GM12878 (cell line): ENCODE data around the gene CS. TPM values are rescaled to one million over a fixed set of nuclear protein-coding genes. Genes with fewer than 3 reads are reported as not detected.

ENCODE experiments used
- ATAC-seq: fragments of 200-7000 bp; cut with Tn5 transposase; 3 replicates; pipeline ENCODE4 v1.9.1; 2020; ENCODE audit warnings: mild to moderate bottlenecking, moderate library complexity
- BruUV-seq: library from RNA; stranded (reverse); fragments of 400-500 nt; replicated peaks from 2 replicates; lab custom pipeline; 2021; lab: Mats Ljungman, UMichigan
- CTCF ChIA-PET: fragments of 300-600 bp; sonication (Branson Sonifier 250); formaldehyde crosslinking; extraction: SDS; loops from one replicate; lab custom pipeline; 2021; ENCODE audit warnings: inconsistent platforms; lab: Yijun Ruan, JAX
- POLR2A ChIA-PET: fragments of 350-600 bp; formaldehyde crosslinking; extraction: SDS; loops from one replicate; lab custom pipeline; 2021; ENCODE audit warnings: inconsistent platforms; lab: Charles Lee
- RAD21 ChIA-PET: fragments of 300-600 bp; sonication (Branson Sonifier 250); formaldehyde crosslinking; loops from one replicate; lab custom pipeline; 2023; ENCODE audit warnings: antibody characterized with exemption; ENCODE audit not compliant: unreplicated experiment; lab: Charles Lee
- SMC1A ChIA-PET: fragments of 300-600 bp; sonication (Branson Sonifier 250); formaldehyde crosslinking; loops from one replicate; lab custom pipeline; 2023; ENCODE audit not compliant: unreplicated experiment, uncharacterized antibody; lab: Charles Lee
- DNase-seq: peaks from one replicate; pipeline ENCODE4 v3.0.0-alpha.2; 2011; ENCODE audit warnings: low read depth, low spot score
- FAIRE-seq: peaks from 3 replicates; lab custom pipeline; 2011; peaks lifted over from hg19 to GRCh38; lab: Jason Lieb, UNC
- H2AFZ ChIP-seq: 2 replicates; pipeline ENCODE4 v1.6.0; 2011; ENCODE audit warnings: low read depth, low read length, control low read depth; ENCODE audit not compliant: control insufficient read depth
- H3K27ac ChIP-seq: 2 replicates; pipeline ENCODE4 v1.5.1; 2011; ENCODE audit warnings: control low read depth; ENCODE audit not compliant: control insufficient read depth, insufficient read depth
- H3K27me3 ChIP-seq, 2 experiments: replicated peaks in 1 of 2; 2 replicates each; pipeline versions ENCODE4 v1.6.0 to v1.6.1; 2011; ENCODE audit warnings: low read length in 1 of 2; ENCODE audit not compliant: control insufficient read depth in 2 of 2, insufficient read depth in 2 of 2
- H3K36me3 ChIP-seq, 2 experiments: 2 replicates each; pipeline ENCODE4 v1.5.1; 2011; ENCODE audit warnings: low read length in 1 of 2; ENCODE audit not compliant: control insufficient read depth in 2 of 2, insufficient read depth in 2 of 2
- H3K4me1 ChIP-seq: 2 replicates; pipeline ENCODE4 v1.6.1; 2011; ENCODE audit warnings: mild to moderate bottlenecking, low read length, moderate library complexity, mixed read lengths; ENCODE audit not compliant: control insufficient read depth, insufficient read depth
- H3K4me2 ChIP-seq: 2 replicates; pipeline ENCODE4 v1.6.0; 2011; ENCODE audit warnings: control low read depth; ENCODE audit not compliant: control insufficient read depth, insufficient read depth
- H3K4me3 ChIP-seq: fragments of 200-600 bp; sonication (generic); 2 replicates; pipeline ENCODE4 v1.5.1; 2016
- H3K79me2 ChIP-seq: 2 replicates; pipeline ENCODE4 v1.6.0; 2011; ENCODE audit warnings: low read length; ENCODE audit not compliant: control insufficient read depth, insufficient read depth
- H3K9ac ChIP-seq: 2 replicates; pipeline ENCODE4 v1.8.0; 2011; ENCODE audit warnings: low read length, control low read depth, mixed read lengths; ENCODE audit not compliant: control insufficient read depth, insufficient read depth
- H3K9me3 ChIP-seq: replicated peaks from 3 replicates; pipeline ENCODE4 v1.5.1; 2011; ENCODE audit warnings: mild to moderate bottlenecking, low read length; ENCODE audit not compliant: control insufficient read depth, insufficient read depth
- H4K20me1 ChIP-seq: 2 replicates; pipeline ENCODE4 v1.6.0; 2011; ENCODE audit not compliant: control insufficient read depth, insufficient read depth
- BMI1 ChIP-seq: fragments of 450-650 bp; IDR thresholded peaks from 2 replicates; pipeline ENCODE4 v1.6.1; 2016; ENCODE audit warnings: mild to moderate bottlenecking, moderate library complexity, borderline replicate concordance
- WGBS: methylation state at CpG from one replicate; pipeline ENCODE4 v1.1.6; 2016; ENCODE audit warnings: low lambda C conversion rate; ENCODE audit not compliant: insufficient replicate concordance, insufficient coverage; ENCODE audit errors: missing lambda C conversion rate; 5-methylcytosine and 5-hydroxymethylcytosine counted together
- in situ Hi-C: fragments of 300-500 bp; cut with MboI; formaldehyde crosslinking; loops from 9 replicates; pipeline ENCODE4 v1.14.3; 2018; ENCODE audit warnings: mixed read lengths
- intact Hi-C: fragments of 100-400 bp; cut with micrococcal nuclease; formaldehyde crosslinking; loops from one replicate; pipeline ENCODE4 v1.14.2; 2022; ENCODE audit not compliant: unreplicated experiment
- polyA plus RNA-seq, 11 experiments: library from polyadenylated mRNA; depleted of rRNA in 4 of 11; unstranded in 6 of 11; stranded (reverse) in 5 of 11; fragments of >200 nt; fragmentation: Nextera tagmentation in 4 of 11; fragmentation: Illumina TruSeq in 1 of 11; extraction: Ambion mirVana in 4 of 11; extraction: Trizol in 1 of 11; gene quantifications; 1 replicate in 1 of 11; 2 replicates in 10 of 11; pipeline versions ENCODE4 v1.2.1 to v1.2.3, GENCODE V29; 2011 to 2016; ENCODE audit warnings: inconsistent platforms in 2 of 11, missing spikeins in 2 of 11, low read depth in 1 of 11
- total RNA-seq, 4 experiments: library from RNA; depleted of rRNA in 3 of 4; stranded (reverse); fragments of >200 nt in 3 of 4; fragmentation: Illumina TruSeq in 1 of 4; extraction: Trizol in 1 of 4; gene quantifications; 2 replicates each; pipeline versions ENCODE4 v1.2.1 to v1.2.3, GENCODE V29; 2013 to 2021
- TF ChIP-seq, protein P1 (sequence below): fragments of 450-650 bp; IDR thresholded peaks from 2 replicates; pipeline ENCODE4 v1.6.1; 2018; ENCODE audit warnings: mild to moderate bottlenecking, low read depth, moderate library complexity; ENCODE audit not compliant: partially characterized antibody
- TF ChIP-seq, protein P2 (sequence below): fragments of 450-650 bp; IDR thresholded peaks from 2 replicates; pipeline ENCODE4 v1.6.1; 2016; ENCODE audit warnings: mild to moderate bottlenecking

CS gene
- total and polyA plus RNA-seq, 10 of the 15 experiments (the other 5 are each of a cell fraction or from before 2014, with no cell fraction given), result 64.9 to 276 (median 139) TPM

DNA sequence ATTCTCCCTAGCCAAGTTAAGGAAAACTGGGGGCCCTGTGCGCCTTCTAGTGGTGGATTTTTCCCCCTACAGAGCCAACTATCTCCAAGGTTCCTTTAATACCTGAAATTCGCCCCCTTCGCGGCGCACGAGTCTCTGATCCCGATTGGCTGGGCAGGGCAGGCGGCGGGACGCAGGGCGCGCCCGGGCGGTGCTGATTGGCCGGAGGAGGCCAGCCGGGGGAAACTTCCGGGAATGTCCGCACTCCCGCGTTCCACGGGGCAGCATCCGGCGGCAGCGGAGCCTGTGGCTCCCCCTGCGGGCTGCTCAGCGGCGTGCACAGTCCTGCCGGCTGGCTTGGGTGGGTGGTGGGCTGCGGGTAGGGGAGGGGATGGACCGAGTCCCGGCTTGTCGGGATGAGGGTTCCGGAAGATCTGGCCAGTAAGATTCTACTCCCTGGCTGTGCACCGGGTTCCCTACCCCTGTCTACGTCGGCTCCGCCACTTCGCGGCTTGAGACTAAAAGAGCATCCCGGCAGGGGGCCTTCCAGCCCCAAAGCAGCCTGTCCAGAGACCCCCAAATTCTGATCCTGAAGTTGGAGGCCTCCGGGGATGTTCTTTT lies 75.9 kb downstream of the CS start, which contains the start of gene NABP2 (continued):
- TF ChIP-seq, protein P1, sequence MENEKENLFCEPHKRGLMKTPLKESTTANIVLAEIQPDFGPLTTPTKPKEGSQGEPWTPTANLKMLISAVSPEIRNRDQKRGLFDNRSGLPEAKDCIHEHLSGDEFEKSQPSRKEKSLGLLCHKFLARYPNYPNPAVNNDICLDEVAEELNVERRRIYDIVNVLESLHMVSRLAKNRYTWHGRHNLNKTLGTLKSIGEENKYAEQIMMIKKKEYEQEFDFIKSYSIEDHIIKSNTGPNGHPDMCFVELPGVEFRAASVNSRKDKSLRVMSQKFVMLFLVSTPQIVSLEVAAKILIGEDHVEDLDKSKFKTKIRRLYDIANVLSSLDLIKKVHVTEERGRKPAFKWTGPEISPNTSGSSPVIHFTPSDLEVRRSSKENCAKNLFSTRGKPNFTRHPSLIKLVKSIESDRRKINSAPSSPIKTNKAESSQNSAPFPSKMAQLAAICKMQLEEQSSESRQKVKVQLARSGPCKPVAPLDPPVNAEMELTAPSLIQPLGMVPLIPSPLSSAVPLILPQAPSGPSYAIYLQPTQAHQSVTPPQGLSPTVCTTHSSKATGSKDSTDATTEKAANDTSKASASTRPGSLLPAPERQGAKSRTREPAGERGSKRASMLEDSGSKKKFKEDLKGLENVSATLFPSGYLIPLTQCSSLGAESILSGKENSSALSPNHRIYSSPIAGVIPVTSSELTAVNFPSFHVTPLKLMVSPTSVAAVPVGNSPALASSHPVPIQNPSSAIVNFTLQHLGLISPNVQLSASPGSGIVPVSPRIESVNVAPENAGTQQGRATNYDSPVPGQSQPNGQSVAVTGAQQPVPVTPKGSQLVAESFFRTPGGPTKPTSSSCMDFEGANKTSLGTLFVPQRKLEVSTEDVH, result peak; percentile 92
- TF ChIP-seq, all 136 proteins: peak for 59

DNA sequence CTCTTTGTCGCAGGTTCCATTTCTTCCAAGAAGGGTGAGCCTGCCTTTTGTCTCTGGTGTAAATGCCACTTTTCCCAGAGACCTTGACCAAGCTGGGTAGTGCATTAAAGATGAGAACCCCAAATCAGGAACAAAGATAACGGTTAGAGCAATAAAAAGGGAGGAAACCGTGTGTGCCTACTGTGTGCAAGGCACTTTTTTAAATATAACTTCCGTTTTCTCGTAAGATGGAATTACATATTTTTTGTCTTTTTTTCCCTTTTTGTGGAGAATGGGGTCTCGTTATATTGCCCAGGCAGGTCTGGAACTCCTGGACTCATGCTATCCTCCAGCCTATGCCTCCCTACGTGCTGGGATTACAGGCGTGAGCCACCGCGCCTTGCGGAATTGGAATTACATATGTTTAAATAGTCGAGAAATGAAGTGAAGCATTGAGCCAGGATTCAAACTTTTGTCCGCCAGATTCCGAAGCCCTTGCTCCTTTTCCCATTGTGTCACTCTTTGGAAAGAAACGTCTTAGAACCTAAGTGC lies 76.5 kb downstream of the CS start:
- Histone ChIP-seq H4K20me1 (no peaks in the 10 kb centered on the region), H3K4me2 (peak overlapping the region; percentile 97), H3K36me3 (peaks cover 0 to 2% of the 10 kb centered on the region in 2 experiments; a peak in 1 of 4 replicates), H3K4me3 (peak overlapping the region; percentile 59), H3K27me3 (no peaks in the 10 kb centered on the region), H3K79me2 (peaks cover 30% of the 10 kb centered on the region), H3K4me1 (0 out of 2 replicates have a peak, but pooled peaks cover 3% of the 10 kb centered on the region), H3K27ac (peak overlapping the region; percentile 65), H3K9me3 (no peaks in the 10 kb centered on the region; the same call in 2 of the 3 replicates), H3K9ac (peak overlapping the region; percentile 48; the same call in 1 of the 2 replicates), H2AFZ (peak overlapping the region; percentile 96)
- ChIA-PET POLR2A (interaction anchor here (3.9 to 4.0 kb wide), 2 partner anchors 33 to 105 kb away, joined by 41 to 68 read pairs; partner anchors contain the start of genes RPL41, SMARCC2 and ZC3H10), RAD21 (interaction anchor here (0.7 to 3.2 kb wide), 2 partner anchors 18 to 97 kb away, joined by 3 to 16 read pairs; partner anchors contain the start of gene ESYT1), SMC1A (interaction anchor here (0.6 to 3.1 kb wide), 4 partner anchors 30 to 480 kb away, joined by 3 to 17 read pairs (median 6); partner anchors contain the start of genes ORMDL2 and SMARCC2), CTCF (interaction anchor here (0.6 to 4.2 kb wide), 8 partner anchors 17 to 385 kb away, joined by 3 to 107 read pairs (median 15); partner anchors contain the start of genes ANKRD52, ESYT1, SMARCC2 and ZC3H10)
- whole genome bisulfite sequencing, result 19% methylated on average over 15 of the region's 15 CpGs
- BruUV-seq, result no TSS peak
- ATAC-seq, result no peak
- in situ Hi-C loops (no loop called here), intact Hi-C loops (loop anchor here (1.0 to 2.0 kb wide), 4 partner anchors 17 to 104 kb away; no protein-coding TSS in a partner anchor)
- TF ChIP-seq BMI1, result no peak
- TF ChIP-seq, protein P2, sequence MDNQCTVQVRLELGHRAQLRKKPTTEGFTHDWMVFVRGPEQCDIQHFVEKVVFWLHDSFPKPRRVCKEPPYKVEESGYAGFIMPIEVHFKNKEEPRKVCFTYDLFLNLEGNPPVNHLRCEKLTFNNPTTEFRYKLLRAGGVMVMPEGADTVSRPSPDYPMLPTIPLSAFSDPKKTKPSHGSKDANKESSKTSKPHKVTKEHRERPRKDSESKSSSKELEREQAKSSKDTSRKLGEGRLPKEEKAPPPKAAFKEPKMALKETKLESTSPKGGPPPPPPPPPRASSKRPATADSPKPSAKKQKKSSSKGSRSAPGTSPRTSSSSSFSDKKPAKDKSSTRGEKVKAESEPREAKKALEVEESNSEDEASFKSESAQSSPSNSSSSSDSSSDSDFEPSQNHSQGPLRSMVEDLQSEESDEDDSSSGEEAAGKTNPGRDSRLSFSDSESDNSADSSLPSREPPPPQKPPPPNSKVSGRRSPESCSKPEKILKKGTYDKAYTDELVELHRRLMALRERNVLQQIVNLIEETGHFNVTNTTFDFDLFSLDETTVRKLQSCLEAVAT, result peak; percentile 74; the same call in 1 of the 2 replicates
- no peak for FAIRE-seq
- no peak for DNase-seq
